H9 (cell line): ENCODE measurements around the gene TMEM151A. TPM values are rescaled to one million over a fixed set of nuclear protein-coding genes. Genes with fewer than 3 reads are reported as not detected.

Experiments
- DNase-seq: peaks from one replicate; pipeline ENCODE4 v3.0.0-alpha.2; 2017
- H2AFZ ChIP-seq: one replicate; pipeline ENCODE4 v1.6.1; 2013; ENCODE audit warnings: mild to moderate bottlenecking, low read length, control low read depth, moderate library complexity
- H2AK5ac ChIP-seq: 2 replicates; pipeline ENCODE4 v1.6.1; 2013; ENCODE audit warnings: low read length, control low read depth, mixed read lengths; ENCODE audit not compliant: insufficient read length
- H2BK120ac ChIP-seq: one replicate; pipeline ENCODE4 v1.6.1; 2013; ENCODE audit warnings: low read depth, mild to moderate bottlenecking, low read length, control low read depth, inconsistent platforms; ENCODE audit not compliant: poor library complexity, severe bottlenecking
- H2BK12ac ChIP-seq: 2 replicates; pipeline ENCODE4 v1.6.1; 2013; ENCODE audit warnings: low read length, control low read depth, mixed read lengths, low read depth; ENCODE audit not compliant: insufficient read length
- H2BK15ac ChIP-seq: 2 replicates; pipeline ENCODE4 v1.6.1; 2013; ENCODE audit warnings: low read depth, low read length, control low read depth
- H2BK20ac ChIP-seq: one replicate; pipeline ENCODE4 v1.6.1; 2013; ENCODE audit warnings: low read depth, mild to moderate bottlenecking, low read length, control low read depth, inconsistent platforms; ENCODE audit not compliant: poor library complexity, severe bottlenecking
- H2BK5ac ChIP-seq: 2 replicates; pipeline ENCODE4 v1.6.1; 2013; ENCODE audit warnings: low read length, control low read depth, mixed read lengths; ENCODE audit not compliant: insufficient read length
- H3K14ac ChIP-seq: 2 replicates; pipeline ENCODE4 v1.6.1; 2013; ENCODE audit warnings: low read length, control low read depth; ENCODE audit not compliant: insufficient read depth
- H3K18ac ChIP-seq: 2 replicates; pipeline ENCODE4 v1.6.1; 2013; ENCODE audit warnings: low read depth, mild to moderate bottlenecking, mixed read lengths, low read length, control low read depth; ENCODE audit not compliant: insufficient read length
- H3K23ac ChIP-seq: 2 replicates; pipeline ENCODE4 v1.6.1; 2013; ENCODE audit warnings: low read length, control low read depth, mixed read lengths, low read depth; ENCODE audit not compliant: insufficient read length
- H3K23me2 ChIP-seq: 2 replicates; pipeline ENCODE4 v1.6.1; 2013; ENCODE audit warnings: low read depth, mild to moderate bottlenecking, mixed read lengths, low read length, control low read depth; ENCODE audit not compliant: insufficient read length, poor library complexity, severe bottlenecking
- H3K27ac ChIP-seq: 2 replicates; pipeline ENCODE4 v1.5.1; 2013; ENCODE audit warnings: low read length, control low read depth, mixed read lengths, low read depth; ENCODE audit not compliant: insufficient read length
- H3K27me3 ChIP-seq: 2 replicates; pipeline ENCODE4 v1.6.1; 2013; ENCODE audit warnings: low read length, control low read depth, inconsistent platforms; ENCODE audit not compliant: insufficient read depth
- H3K4ac ChIP-seq: 2 replicates; pipeline ENCODE4 v1.6.1; 2013; ENCODE audit warnings: low read depth, mild to moderate bottlenecking, control low read depth, inconsistent platforms, low read length, moderate library complexity
- H3K4me1 ChIP-seq: 2 replicates; pipeline ENCODE4 v1.6.1; 2013; ENCODE audit warnings: low read length, control low read depth, inconsistent platforms; ENCODE audit not compliant: insufficient read depth
- H3K4me2 ChIP-seq: 2 replicates; pipeline ENCODE4 v1.6.1; 2013; ENCODE audit warnings: low read length, control low read depth, mixed read lengths; ENCODE audit not compliant: insufficient read length, insufficient read depth
- H3K56ac ChIP-seq: 2 replicates; pipeline ENCODE4 v1.6.1; 2013; ENCODE audit warnings: low read depth, mild to moderate bottlenecking, mixed read lengths, low read length, control low read depth; ENCODE audit not compliant: insufficient read length
- H3K79me1 ChIP-seq: 2 replicates; pipeline ENCODE4 v1.6.1; 2013; ENCODE audit warnings: low read depth, mild to moderate bottlenecking, moderate library complexity, low read length, control low read depth, inconsistent platforms; ENCODE audit not compliant: insufficient read depth, poor library complexity, severe bottlenecking
- H3K79me2 ChIP-seq: 2 replicates; pipeline ENCODE4 v1.6.1; 2013; ENCODE audit warnings: low read length, control low read depth, inconsistent platforms; ENCODE audit not compliant: insufficient read depth
- H3K9ac ChIP-seq: 2 replicates; pipeline ENCODE4 v1.6.1; 2013; ENCODE audit warnings: low read length, control low read depth, mixed read lengths; ENCODE audit not compliant: insufficient read length; ENCODE audit errors: extremely low read depth
- H3K9me3 ChIP-seq: one replicate; pipeline ENCODE4 v1.6.1; 2013; ENCODE audit warnings: low read depth, low read length, inconsistent platforms; ENCODE audit not compliant: control insufficient read depth
- H3T11ph ChIP-seq: one replicate; pipeline ENCODE4 v1.6.1; 2013; ENCODE audit warnings: mild to moderate bottlenecking, low read length, control low read depth, inconsistent platforms
- H4K20me1 ChIP-seq: one replicate; pipeline ENCODE4 v1.6.1; 2013; ENCODE audit not compliant: control insufficient read depth, insufficient read length, insufficient read depth
- H4K5ac ChIP-seq: 2 replicates; pipeline ENCODE4 v1.6.1; 2013; ENCODE audit warnings: low read depth, mild to moderate bottlenecking, mixed read lengths, low read length, control low read depth; ENCODE audit not compliant: insufficient read length
- H4K8ac ChIP-seq: replicated peaks from 2 replicates; pipeline ENCODE4 v1.6.1; 2013; ENCODE audit warnings: low read length, control low read depth, mixed read lengths, low read depth; ENCODE audit not compliant: insufficient read length
- H4K91ac ChIP-seq: 2 replicates; pipeline ENCODE4 v1.6.1; 2013; ENCODE audit warnings: low read depth, mild to moderate bottlenecking, moderate library complexity, mixed read lengths, low read length, control low read depth; ENCODE audit not compliant: insufficient read length
- H3K27ac Mint-ChIP-seq, 3 experiments: 2 replicates in 2 of 3; 3 replicates in 1 of 3; pipeline ENCODE4 v1.8.0; 2020 to 2021; ENCODE audit warnings: mixed read lengths in 3 of 3, mild to moderate bottlenecking in 1 of 3, moderate library complexity in 1 of 3
- H3K27me3 Mint-ChIP-seq: 2 replicates; pipeline ENCODE4 v1.8.0; 2021; ENCODE audit warnings: low read depth, mild to moderate bottlenecking, moderate library complexity, mixed read lengths
- H3K36me3 Mint-ChIP-seq, 3 experiments: 2 replicates in 2 of 3; 3 replicates in 1 of 3; pipeline ENCODE4 v1.8.0; 2020 to 2021; ENCODE audit warnings: low read depth in 3 of 3, mixed read lengths in 3 of 3; ENCODE audit not compliant: insufficient read depth in 1 of 3
- H3K4me1 Mint-ChIP-seq, 2 experiments: 2 replicates each; pipeline ENCODE4 v1.8.0; 2020; ENCODE audit warnings: mixed read lengths in 2 of 2
- H3K4me3 Mint-ChIP-seq, 2 experiments: 2 replicates in 1 of 2; 3 replicates in 1 of 2; pipeline ENCODE4 v1.8.0; 2020 to 2021; ENCODE audit warnings: mild to moderate bottlenecking in 2 of 2, mixed read lengths in 2 of 2, moderate library complexity in 1 of 2
- H3K9me3 Mint-ChIP-seq, 2 experiments: 2 replicates in 1 of 2; 3 replicates in 1 of 2; pipeline ENCODE4 v1.8.0; 2020; ENCODE audit warnings: mild to moderate bottlenecking in 2 of 2, mixed read lengths in 2 of 2, moderate library complexity in 1 of 2
- WGBS: extraction: QIAGEN DNeasy Blood & Tissue Kit; methylation state at CpG from one replicate; pipeline ENCODE4 v1.1.7; 2013; ENCODE audit warnings: missing lambda C conversion rate, low lambda C conversion rate, mixed read lengths; ENCODE audit not compliant: insufficient read length; ENCODE audit errors: extremely low coverage; 5-methylcytosine and 5-hydroxymethylcytosine counted together
- total RNA-seq: library from RNA; stranded (reverse); gene quantifications from 2 replicates; pipeline ENCODE4 v1.2.1, GENCODE V29; 2021
- TF ChIP-seq, protein P1 (sequence below): fragments of 200-600 bp; sonication (generic); conservative IDR thresholded peaks from 3 replicates; pipeline ENCODE4 v1.8.0; 2021; ENCODE audit warnings: antibody characterized with exemption, mild to moderate bottlenecking

Gene TMEM151A
- total RNA-seq, 1 experiment from 2014 or later, result 1.2 TPM

DNA sequence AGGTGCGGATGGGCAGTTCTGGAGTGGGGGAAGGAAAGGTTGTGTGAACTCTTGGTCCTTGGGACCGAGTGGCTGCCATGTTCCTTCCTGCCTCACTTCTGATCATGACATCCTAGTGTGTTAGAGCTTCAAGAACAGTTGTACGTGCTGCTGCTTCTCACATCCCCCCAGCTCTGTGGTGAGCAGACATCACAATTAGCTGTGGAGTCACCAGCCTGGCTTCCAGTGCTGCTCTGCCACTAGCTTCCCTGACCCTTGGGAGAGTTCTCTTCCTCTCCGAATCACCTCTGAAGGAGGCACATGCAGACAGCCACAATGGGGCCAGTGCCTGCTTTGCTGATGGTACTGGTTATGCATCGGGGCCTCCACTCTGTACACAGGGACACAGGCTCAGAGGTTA, 29.5 kb upstream of the TMEM151A start:
- Histone ChIP-seq H4K91ac (no peak overlapping the region), H2BK12ac (no peak overlapping the region), H2BK15ac (no peak overlapping the region), H2BK120ac (no peak overlapping the region), H3K9ac (no peak overlapping the region), H3K27me3 (no peaks in the 10 kb centered on the region), H3K4me1 (no peaks in the 10 kb centered on the region), H3K27ac (no peak overlapping the region), H3T11ph (no peak overlapping the region), H4K5ac (no peak overlapping the region), H3K4me2 (no peak overlapping the region), H3K56ac (no peak overlapping the region), H4K8ac (no peak overlapping the region), H3K23ac (no peak overlapping the region), H3K14ac (no peak overlapping the region), H3K79me1 (no peaks in the 10 kb centered on the region), H2BK20ac (no peak overlapping the region), H3K23me2 (peaks cover 2% of the 10 kb centered on the region), H3K4ac (no peak overlapping the region), H3K79me2 (no peaks in the 10 kb centered on the region), H2BK5ac (no peak overlapping the region), H2AFZ (no peak overlapping the region), H4K20me1 (peaks cover 2% of the 10 kb centered on the region), H3K9me3 (no peaks in the 10 kb centered on the region), H2AK5ac (no peak overlapping the region), H3K18ac (no peak overlapping the region)
- Mint-ChIP-seq H3K27ac (no peak overlapping the region), H3K9me3 (peaks cover 0 to 2% of the 10 kb centered on the region in 2 experiments; a peak in 1 of 5 replicates), H3K36me3 (peaks cover 22 to 66% (median 62%) of the 10 kb centered on the region in 3 experiments), H3K27me3 (no peaks in the 10 kb centered on the region), H3K4me1 (peaks cover 15 to 18% of the 10 kb centered on the region in 2 experiments), H3K4me3 (no peak overlapping the region)
- TF ChIP-seq, protein P1, sequence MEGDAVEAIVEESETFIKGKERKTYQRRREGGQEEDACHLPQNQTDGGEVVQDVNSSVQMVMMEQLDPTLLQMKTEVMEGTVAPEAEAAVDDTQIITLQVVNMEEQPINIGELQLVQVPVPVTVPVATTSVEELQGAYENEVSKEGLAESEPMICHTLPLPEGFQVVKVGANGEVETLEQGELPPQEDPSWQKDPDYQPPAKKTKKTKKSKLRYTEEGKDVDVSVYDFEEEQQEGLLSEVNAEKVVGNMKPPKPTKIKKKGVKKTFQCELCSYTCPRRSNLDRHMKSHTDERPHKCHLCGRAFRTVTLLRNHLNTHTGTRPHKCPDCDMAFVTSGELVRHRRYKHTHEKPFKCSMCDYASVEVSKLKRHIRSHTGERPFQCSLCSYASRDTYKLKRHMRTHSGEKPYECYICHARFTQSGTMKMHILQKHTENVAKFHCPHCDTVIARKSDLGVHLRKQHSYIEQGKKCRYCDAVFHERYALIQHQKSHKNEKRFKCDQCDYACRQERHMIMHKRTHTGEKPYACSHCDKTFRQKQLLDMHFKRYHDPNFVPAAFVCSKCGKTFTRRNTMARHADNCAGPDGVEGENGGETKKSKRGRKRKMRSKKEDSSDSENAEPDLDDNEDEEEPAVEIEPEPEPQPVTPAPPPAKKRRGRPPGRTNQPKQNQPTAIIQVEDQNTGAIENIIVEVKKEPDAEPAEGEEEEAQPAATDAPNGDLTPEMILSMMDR, result no peak
- WGBS, result no CpG with 5 or more reads among the region's 5 CpGs
- DNase-seq, result no peak
